GM13976 (cell line): ENCODE measurements around the gene SERPINB1.
"Not testable (repeated sequence)": the region's sequence is repeated elsewhere in the genome, so short reads cannot be mapped to it uniquely, and the experiment has no call there.

Source experiments
- DNase-seq: peaks from one replicate; pipeline ENCODE4 v3.0.0; 2012; ENCODE audit warnings: low spot score
- CTCF ChIP-seq: IDR thresholded peaks from 2 replicates; pipeline ENCODE4 v1.5.1; 2012; ENCODE audit warnings: borderline replicate concordance, mild to moderate bottlenecking; ENCODE audit not compliant: insufficient read depth; ENCODE audit errors: extremely low read depth, missing control alignments, control extremely low read depth
- in situ Hi-C: fragments of 300-500 bp; cut with MboI; formaldehyde crosslinking; loops from one replicate; pipeline ENCODE4 v1.12.0; 2022; ENCODE audit warnings: low sequenced_read_pairs, mixed read lengths, inconsistent platforms; ENCODE audit not compliant: unreplicated experiment

SERPINB1 gene

GRCh38 chr6:2859185-2859700 is 17.6 kb upstream of the SERPINB1 start:
- TF ChIP-seq CTCF: no peak
- no peak for DNase-seq
- in situ Hi-C loops: no loop called here

- no peak for TF ChIP-seq CTCF
- in situ Hi-C loops: no loop called here
- peak; percentile 80 for DNase-seq
These were observed 16.1 kb upstream of the SERPINB1 start for GRCh38 chr6:2857580-2858337.

DNA sequence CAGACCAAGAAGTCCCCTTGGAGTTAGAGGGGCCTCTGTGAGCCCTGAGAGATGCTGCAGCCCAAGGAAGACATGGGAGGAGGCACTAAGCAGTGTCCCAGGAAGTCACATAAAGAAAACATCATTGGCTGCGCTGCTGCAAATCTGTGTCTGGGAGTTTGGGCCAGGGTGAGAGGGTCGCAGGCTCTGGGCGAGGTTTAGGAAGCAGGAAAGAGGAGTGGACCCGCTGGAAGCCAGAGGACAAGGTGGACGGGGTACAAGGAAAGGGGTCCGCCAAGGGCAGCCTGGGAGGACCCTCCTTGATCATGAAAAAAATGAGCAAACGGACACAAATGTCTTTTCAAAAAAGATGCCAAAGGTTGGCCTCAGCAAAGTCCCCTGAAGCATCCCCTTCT is 15.5 kb upstream of the SERPINB1 start:
- no peak for TF ChIP-seq CTCF
- in situ Hi-C loops: no loop called here

GRCh38 chr6:2855061-2855519 is 13.4 kb upstream of the SERPINB1 start:
- TF ChIP-seq CTCF: no peak
- in situ Hi-C loops: no loop called here
- no peak for DNase-seq

More for the DNA sequence above, 15.5 kb upstream of the SERPINB1 start:
- DNase-seq: no peak

GRCh38 chr6:2854396-2854982 is 12.8 kb upstream of the SERPINB1 start:
- in situ Hi-C loops: no loop called here
- no peak for DNase-seq
- no peak for TF ChIP-seq CTCF

DNA sequence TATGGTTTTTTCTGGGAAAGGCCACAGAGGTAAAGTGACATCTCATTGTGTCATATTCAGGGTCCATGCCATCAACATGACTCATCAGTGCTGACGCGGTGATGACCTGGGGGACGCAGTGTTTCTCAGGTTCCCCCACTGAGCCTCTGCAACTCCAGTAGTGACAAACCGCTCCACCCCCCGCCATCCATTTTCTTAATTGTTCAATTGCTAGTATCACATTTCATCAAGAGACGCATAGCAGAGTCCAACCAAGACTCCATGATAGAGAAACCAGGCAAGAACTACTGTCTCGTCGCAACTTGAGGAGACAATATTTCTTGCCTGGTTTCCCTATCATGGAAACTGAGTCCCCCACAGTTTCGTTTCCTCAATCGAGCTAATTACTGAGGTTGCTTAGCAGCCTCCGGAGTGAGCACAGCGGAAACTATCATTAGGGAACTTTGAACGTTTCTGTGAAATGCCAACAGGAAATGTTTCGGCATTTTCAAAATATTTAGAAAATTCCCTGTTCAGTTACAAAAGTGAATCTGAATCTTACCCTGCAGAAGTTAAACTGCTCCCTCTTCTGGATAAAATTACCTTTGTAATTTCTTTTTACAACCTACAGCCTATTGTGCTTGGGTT is 12.2 kb upstream of the SERPINB1 start:
- in situ Hi-C loops: no loop called here
- TF ChIP-seq CTCF: peak; percentile 2
- peak; percentile 60 for DNase-seq

DNA sequence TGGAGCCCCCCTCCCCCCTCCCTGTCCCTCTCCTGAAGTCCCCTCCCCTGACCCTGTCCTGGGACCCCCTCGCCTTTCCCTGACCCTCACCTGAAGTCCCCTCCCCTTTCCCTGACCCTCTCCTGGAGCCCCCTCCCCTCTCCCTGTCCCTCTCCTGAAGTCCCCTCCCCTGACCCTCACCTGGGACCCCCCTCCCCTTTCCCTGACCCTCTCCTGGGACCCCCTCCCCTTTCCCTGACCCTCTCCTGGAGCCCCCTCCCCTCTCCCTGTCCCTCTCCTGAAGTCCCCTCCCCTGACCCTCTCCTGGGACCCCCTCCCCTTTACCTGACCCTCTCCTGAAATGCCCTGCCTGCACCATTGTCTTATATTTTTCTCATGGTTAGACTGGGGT is 11.7 kb upstream of the SERPINB1 start:
- DNase-seq, in situ Hi-C loops: not testable (repeated sequence)
